Measurements from ENCODE around the gene TMEM163. TPM values are rescaled to one million over a fixed set of nuclear protein-coding genes. Genes with fewer than 3 reads are reported as not detected.

Gene TMEM163
- polyA plus RNA-seq, 1 donor from 2014 or later, result 3.5 TPM

- no peak overlapping the region for H3K27ac ChIP-seq (ENCODE audit: low read length)
- H3K9me2 ChIP-seq (ENCODE audit: insufficient read depth, low read length), result no peaks in the 10 kb centered on the region
- TF ChIP-seq MXI1 (conservative IDR thresholded peaks at IDR 0.05; ENCODE audit: poor library complexity, severe bottlenecking) (no peak), TAF1 (IDR thresholded peaks at IDR 0.05; ENCODE audit: low read depth) (no peak), EP300 (conservative IDR thresholded peaks at IDR 0.05; ENCODE audit: poor library complexity, severe bottlenecking) (no peak), EZH2 (IDR thresholded peaks at IDR 0.05; ENCODE audit: borderline replicate concordance, insufficient read depth, low read length, poor library complexity, severe bottlenecking) (no peak), REST (IDR thresholded peaks at IDR 0.05; ENCODE audit: borderline replicate concordance) (no peak)
- H3K4me3 ChIP-seq (ENCODE audit: low read length), result no peak overlapping the region
- no peaks in the 10 kb centered on the region for H3F3A ChIP-seq (ENCODE audit: insufficient read depth, low read length, poor library complexity, severe bottlenecking)
- H3K4me2 ChIP-seq (ENCODE audit: low read length), result no peak overlapping the region
- H3K79me2 ChIP-seq (replicated peaks; ENCODE audit: insufficient read depth, low read length), result no peaks in the 10 kb centered on the region
- H4K20me1 ChIP-seq (ENCODE audit: insufficient read depth), result no peaks in the 10 kb centered on the region
- no peak overlapping the region for H3K9ac ChIP-seq (ENCODE audit: low read length)
- no peaks in the 10 kb centered on the region for H3K9me3 ChIP-seq (ENCODE audit: low read length)
- H3K27me3 ChIP-seq (ENCODE audit: insufficient read depth, low read depth, low read length), result no peaks in the 10 kb centered on the region
- no peaks in the 10 kb centered on the region for H3K36me3 ChIP-seq (ENCODE audit: insufficient read depth, low read length)
- no peak overlapping the region for H2AFZ ChIP-seq (ENCODE audit: low read depth, low read length)
Observed at GRCh38 chr2:134555411-134555810, 163.4 kb downstream of the TMEM163 start.

DNA sequence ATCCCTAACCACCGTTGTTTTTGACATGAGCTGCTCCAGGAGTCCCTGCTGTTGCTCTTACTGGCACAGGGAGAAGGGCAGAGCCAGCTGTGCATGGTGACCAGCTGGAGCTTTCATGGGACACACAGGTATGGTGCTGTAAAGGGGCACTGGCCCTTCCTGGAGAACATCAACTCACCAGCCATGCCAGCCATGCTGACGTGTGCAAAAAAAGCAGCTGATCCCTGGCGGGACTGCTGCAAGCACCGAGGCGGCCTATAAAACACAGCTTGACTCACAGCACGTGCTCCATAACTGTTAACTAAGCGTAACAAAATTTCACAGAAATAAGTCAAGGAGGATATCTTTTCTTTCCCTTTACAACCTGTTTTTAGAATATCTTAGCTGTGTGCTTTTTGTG, 165.1 kb downstream of the TMEM163 start:
- no peak for TF ChIP-seq EP300 (conservative IDR thresholded peaks at IDR 0.05; ENCODE audit: poor library complexity, severe bottlenecking)
- TF ChIP-seq EZH2 (IDR thresholded peaks at IDR 0.05; ENCODE audit: borderline replicate concordance, insufficient read depth, low read length, poor library complexity, severe bottlenecking), result no peak
- no peak for TF ChIP-seq POLR2AphosphoS5 (IDR thresholded peaks at IDR 0.05)
- no peak for TF ChIP-seq MXI1 (conservative IDR thresholded peaks at IDR 0.05; ENCODE audit: poor library complexity, severe bottlenecking)
- TF ChIP-seq CTCF (IDR thresholded peaks at IDR 0.05; ENCODE audit: poor library complexity, severe bottlenecking), result no peak
- TF ChIP-seq TAF1 (IDR thresholded peaks at IDR 0.05; ENCODE audit: low read depth), result no peak
- no peak for TF ChIP-seq SMC3 (conservative IDR thresholded peaks at IDR 0.05; ENCODE audit: poor library complexity)
- TF ChIP-seq REST (IDR thresholded peaks at IDR 0.05; ENCODE audit: borderline replicate concordance), result no peak
- no peak for TF ChIP-seq RAD21 (conservative IDR thresholded peaks at IDR 0.05)

More for the DNA sequence above, 165.1 kb downstream of the TMEM163 start:
- Histone ChIP-seq H3K27me3 (ENCODE audit: insufficient read depth, low read depth, low read length) (no peaks in the 10 kb centered on the region), H3K4me3 (ENCODE audit: low read length) (no peak overlapping the region), H3K27ac (ENCODE audit: low read length) (no peak overlapping the region), H3K9me2 (ENCODE audit: insufficient read depth, low read length) (no peaks in the 10 kb centered on the region), H3K79me2 (replicated peaks; ENCODE audit: insufficient read depth, low read length) (no peaks in the 10 kb centered on the region), H3F3A (ENCODE audit: insufficient read depth, low read length, poor library complexity, severe bottlenecking) (no peaks in the 10 kb centered on the region), H3K36me3 (ENCODE audit: insufficient read depth, low read length) (no peaks in the 10 kb centered on the region), H4K20me1 (ENCODE audit: insufficient read depth) (no peaks in the 10 kb centered on the region), H3K4me2 (ENCODE audit: low read length) (no peak overlapping the region), H2AFZ (ENCODE audit: low read depth, low read length) (no peak overlapping the region), H3K9me3 (ENCODE audit: low read length) (no peaks in the 10 kb centered on the region), H3K9ac (ENCODE audit: low read length) (no peak overlapping the region)
